Muscle of arm (tissue), 12 donors: Measurements from ENCODE around the gene RNF114. TPM values are rescaled to one million over a fixed set of nuclear protein-coding genes. Genes with fewer than 3 reads are reported as not detected.

Source experiments
- polyA plus RNA-seq, 12 donors: library from polyadenylated mRNA; unstranded; fragments of 120-200 nt; gene quantifications; one replicate each; pipeline ENCODE4 v1.2.1, GENCODE V29; 2013; ENCODE audit not compliant: insufficient read length in 12 of 12

RNF114 gene
- polyA plus RNA-seq, 12 donors: 34.0 to 56.9 (median 40.4) TPM; not detected in 1

Other genes with a start within 250 kb of the RNF114 start
- gene B4GALT5, start 222.5 kb upstream of the RNF114 start, polyA plus RNA-seq: 100 to 1,000 TPM in 1 of 12 donors, 10 to 100 TPM in 11; 30.5 to 148 (median 36.2) TPM
- gene SLC9A8, start 123.6 kb upstream of the RNF114 start, polyA plus RNA-seq: 1 to 10 TPM in 11 of 12 donors, not detected in 1; 3.9 to 7.5 (median 5.6) TPM
- gene SPATA2, start 20.9 kb upstream of the RNF114 start, polyA plus RNA-seq: 1 to 10 TPM in 11 of 12 donors, not detected in 1; 4.8 to 6.8 (median 5.8) TPM
- gene SNAI1, start 46.6 kb downstream of the RNF114 start, polyA plus RNA-seq: 10 to 100 TPM in 4 of 12 donors, 1 to 10 TPM in 7, not detected in 1; 6.4 to 14.5 (median 8.7) TPM
- gene UBE2V1, start 176.8 kb downstream of the RNF114 start, polyA plus RNA-seq: 100 to 1,000 TPM; 103 to 227 (median 132) TPM
- 10 to 100 TPM in 11 of 12 donors, not detected in 1; 19.9 to 52.3 (median 24.5) TPM for gene PEDS1, start 217.3 kb downstream of the RNF114 start, polyA plus RNA-seq